DOHH2 (cell line): ENCODE data around the gene ARHGAP23.

Experiments used
- H3F3A ChIP-seq: fragments of 200-600 bp; sonication (generic), shearing (Covaris generic); 2 replicates; pipeline ENCODE4 v1.6.0; 2016; ENCODE audit warnings: antibody characterized with exemption, mild to moderate bottlenecking; ENCODE audit not compliant: control insufficient read depth, insufficient read depth
- H3K27ac ChIP-seq: fragments of 200-600 bp; sonication (generic); 2 replicates; pipeline ENCODE4 v1.5.1; 2014; ENCODE audit warnings: low read depth, mild to moderate bottlenecking, low read length, moderate library complexity
- H3K27me3 ChIP-seq: fragments of 200-600 bp; sonication (generic); 2 replicates; pipeline ENCODE4 v1.6.1; 2014; ENCODE audit warnings: mild to moderate bottlenecking, low read length, mixed read lengths; ENCODE audit not compliant: control insufficient read depth
- H3K36me3 ChIP-seq: fragments of 200-600 bp; sonication (generic); 2 replicates; pipeline ENCODE4 v1.6.1; 2014; ENCODE audit warnings: mild to moderate bottlenecking, low read length, moderate library complexity, mixed read lengths; ENCODE audit not compliant: control insufficient read depth
- H3K4me1 ChIP-seq: fragments of 200-600 bp; sonication (generic); 2 replicates; pipeline ENCODE4 v1.6.1; 2014; ENCODE audit warnings: mild to moderate bottlenecking, low read length, mixed read lengths; ENCODE audit not compliant: control insufficient read depth
- H3K4me2 ChIP-seq: fragments of 200-600 bp; sonication (generic); 2 replicates; pipeline ENCODE4 v1.6.0; 2014; ENCODE audit warnings: mild to moderate bottlenecking, low read length, moderate library complexity
- H3K4me3 ChIP-seq: fragments of 200-600 bp; sonication (generic); 2 replicates; pipeline ENCODE4 v1.5.1; 2014; ENCODE audit warnings: mild to moderate bottlenecking, low read length, mixed read lengths
- H3K79me2 ChIP-seq: fragments of 200-600 bp; sonication (generic); 2 replicates; pipeline ENCODE4 v1.6.1; 2014; ENCODE audit warnings: mild to moderate bottlenecking, low read length, mixed read lengths; ENCODE audit not compliant: control insufficient read depth
- H3K9me2 ChIP-seq: fragments of 200-600 bp; sonication (generic); replicated peaks from 2 replicates; pipeline ENCODE4 v1.6.1; 2014; ENCODE audit warnings: mild to moderate bottlenecking, low read length, mixed read lengths; ENCODE audit not compliant: control insufficient read depth
- H3K9me3 ChIP-seq: fragments of 200-600 bp; sonication (generic); 2 replicates; pipeline ENCODE4 v1.6.1; 2014; ENCODE audit warnings: antibody characterized with exemption, low read length, mixed read lengths; ENCODE audit not compliant: control insufficient read depth, insufficient read depth
- H4K20me1 ChIP-seq: fragments of 200-600 bp; sonication (generic); 2 replicates; pipeline ENCODE4 v1.6.0; 2014; ENCODE audit warnings: low read depth, mild to moderate bottlenecking, antibody characterized with exemption, low read length, moderate library complexity; ENCODE audit not compliant: control insufficient read depth, insufficient read depth
- EZH2phosphoT487 ChIP-seq: fragments of 200-600 bp; sonication (generic); IDR thresholded peaks from 2 replicates; pipeline ENCODE4 v1.6.1; 2017; ENCODE audit warnings: borderline replicate concordance, mild to moderate bottlenecking, antibody characterized with exemption, low read length, moderate library complexity, mixed read lengths
- TF ChIP-seq, protein P1 (sequence below): fragments of 200-600 bp; sonication (generic); IDR thresholded peaks from one replicate; pipeline ENCODE4 v1.5.1; 2014; ENCODE audit warnings: antibody characterized with exemption, mild to moderate bottlenecking, low read depth, low read length; ENCODE audit not compliant: poor library complexity, severe bottlenecking

Gene ARHGAP23

DNA sequence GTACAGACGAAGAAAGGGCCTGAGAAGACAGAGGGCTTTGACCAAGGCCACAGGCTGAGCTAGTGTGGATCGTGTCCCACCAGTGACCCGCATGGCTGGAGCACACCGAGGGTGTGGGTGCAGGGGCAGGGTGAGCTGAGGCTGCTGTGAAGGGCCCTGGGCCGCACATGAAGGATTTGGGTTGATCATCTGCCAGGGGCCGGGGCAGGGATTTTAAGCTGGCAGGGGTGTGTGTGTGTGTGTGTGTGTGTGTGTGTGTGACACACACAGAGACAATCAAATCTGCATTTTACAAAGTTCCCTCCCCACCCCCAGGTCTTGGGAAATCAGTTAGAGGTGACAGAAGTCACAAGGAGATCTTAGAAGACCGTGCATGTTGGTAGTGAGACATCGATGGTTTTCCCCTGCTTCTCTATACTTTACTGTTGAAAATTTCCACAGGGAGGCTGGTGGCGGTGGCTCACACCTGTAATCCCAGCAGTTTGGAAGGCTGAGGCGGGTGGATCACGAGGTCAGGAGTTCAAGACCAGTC, 112.3 kb downstream of the ARHGAP23 start:
- peaks cover 20% of the 10 kb centered on the region for H3K27me3 ChIP-seq
- no peaks in the 10 kb centered on the region for H3K9me3 ChIP-seq
- no peak for TF ChIP-seq EZH2phosphoT487
- TF ChIP-seq, protein P1, sequence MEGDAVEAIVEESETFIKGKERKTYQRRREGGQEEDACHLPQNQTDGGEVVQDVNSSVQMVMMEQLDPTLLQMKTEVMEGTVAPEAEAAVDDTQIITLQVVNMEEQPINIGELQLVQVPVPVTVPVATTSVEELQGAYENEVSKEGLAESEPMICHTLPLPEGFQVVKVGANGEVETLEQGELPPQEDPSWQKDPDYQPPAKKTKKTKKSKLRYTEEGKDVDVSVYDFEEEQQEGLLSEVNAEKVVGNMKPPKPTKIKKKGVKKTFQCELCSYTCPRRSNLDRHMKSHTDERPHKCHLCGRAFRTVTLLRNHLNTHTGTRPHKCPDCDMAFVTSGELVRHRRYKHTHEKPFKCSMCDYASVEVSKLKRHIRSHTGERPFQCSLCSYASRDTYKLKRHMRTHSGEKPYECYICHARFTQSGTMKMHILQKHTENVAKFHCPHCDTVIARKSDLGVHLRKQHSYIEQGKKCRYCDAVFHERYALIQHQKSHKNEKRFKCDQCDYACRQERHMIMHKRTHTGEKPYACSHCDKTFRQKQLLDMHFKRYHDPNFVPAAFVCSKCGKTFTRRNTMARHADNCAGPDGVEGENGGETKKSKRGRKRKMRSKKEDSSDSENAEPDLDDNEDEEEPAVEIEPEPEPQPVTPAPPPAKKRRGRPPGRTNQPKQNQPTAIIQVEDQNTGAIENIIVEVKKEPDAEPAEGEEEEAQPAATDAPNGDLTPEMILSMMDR: no peak
- no peaks in the 10 kb centered on the region for H3F3A ChIP-seq
- no peak overlapping the region for H3K27ac ChIP-seq
- H3K79me2 ChIP-seq: no peaks in the 10 kb centered on the region
- no peaks in the 10 kb centered on the region for H4K20me1 ChIP-seq
- no peak overlapping the region for H3K4me3 ChIP-seq
- H3K4me1 ChIP-seq: no peaks in the 10 kb centered on the region
- H3K36me3 ChIP-seq: no peaks in the 10 kb centered on the region
- H3K4me2 ChIP-seq: no peak overlapping the region
- H3K9me2 ChIP-seq: no peaks in the 10 kb centered on the region

DNA sequence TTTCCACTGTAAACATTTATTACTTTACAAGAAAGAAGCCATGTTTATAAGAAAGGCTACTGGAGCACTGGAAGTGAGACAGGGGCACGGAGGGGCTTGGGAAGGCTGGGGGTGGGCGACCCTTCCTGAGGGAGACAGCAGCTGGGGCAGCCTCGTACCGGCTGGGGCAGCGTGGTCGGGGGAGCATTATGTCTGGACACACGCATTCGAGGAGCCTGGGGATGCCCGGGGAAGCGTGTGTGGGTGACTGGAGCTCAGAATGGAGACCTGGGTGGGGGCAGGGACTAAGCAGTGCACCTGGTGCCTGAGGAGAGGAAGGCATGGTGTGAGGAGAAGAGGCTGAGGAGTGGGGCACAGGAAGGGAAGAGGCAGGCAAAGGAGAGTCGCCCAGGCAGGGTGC, 113.0 kb downstream of the ARHGAP23 start:
- Histone ChIP-seq H3K36me3 (no peaks in the 10 kb centered on the region), H3F3A (no peaks in the 10 kb centered on the region), H3K79me2 (no peaks in the 10 kb centered on the region), H3K9me3 (no peaks in the 10 kb centered on the region), H4K20me1 (no peaks in the 10 kb centered on the region), H3K4me2 (no peak overlapping the region), H3K9me2 (no peaks in the 10 kb centered on the region), H3K27ac (no peak overlapping the region), H3K27me3 (peaks cover 19% of the 10 kb centered on the region), H3K4me3 (no peak overlapping the region), H3K4me1 (no peaks in the 10 kb centered on the region)
- TF ChIP-seq, protein P1: no peak
- no peak for TF ChIP-seq EZH2phosphoT487

DNA sequence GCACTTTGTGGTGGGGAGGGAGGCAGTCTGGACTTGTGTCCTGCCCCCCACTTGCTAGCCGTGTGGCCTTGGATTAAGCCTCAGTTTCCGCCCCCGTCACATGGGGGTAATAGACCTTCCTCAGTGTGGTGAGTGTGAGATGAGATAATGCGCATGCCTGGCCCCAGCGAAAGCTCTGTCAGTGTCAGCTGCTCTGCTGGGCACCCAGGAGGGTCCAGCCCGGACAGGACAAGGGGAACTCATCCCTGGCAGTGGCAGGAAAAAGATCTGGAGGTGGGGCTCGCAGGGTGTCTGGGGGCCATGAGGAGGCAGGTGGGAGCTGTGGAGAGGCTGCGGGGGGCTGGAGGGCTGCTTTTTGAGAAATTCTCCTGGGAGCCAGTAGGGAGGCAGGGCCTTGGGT, 114.0 kb downstream of the ARHGAP23 start:
- Histone ChIP-seq H3K79me2 (no peaks in the 10 kb centered on the region), H3K27ac (no peak overlapping the region), H3K4me3 (no peak overlapping the region), H3K4me2 (no peak overlapping the region), H3K27me3 (peaks cover 20% of the 10 kb centered on the region), H3K9me2 (no peaks in the 10 kb centered on the region), H3K9me3 (no peaks in the 10 kb centered on the region), H4K20me1 (no peaks in the 10 kb centered on the region), H3K4me1 (no peaks in the 10 kb centered on the region), H3K36me3 (no peaks in the 10 kb centered on the region), H3F3A (no peaks in the 10 kb centered on the region)
- TF ChIP-seq EZH2phosphoT487: no peak
- TF ChIP-seq, protein P1: no peak
